HCT116 (cell line): ENCODE measurements around the gene SERPING1. TPM values are rescaled to one million over a fixed set of nuclear protein-coding genes. Genes with fewer than 3 reads are reported as not detected.

ENCODE experiments used
- ATAC-seq: fragments of 200-7000 bp; cut with Tn5 transposase; 2 replicates; pipeline ENCODE4 v1.9.1; 2020; ENCODE audit warnings: mild to moderate bottlenecking, moderate library complexity
- BruUV-seq: library from RNA; stranded (reverse); fragments of 400-500 nt; replicated peaks from 2 replicates; lab custom pipeline; 2021; lab: Mats Ljungman, UMichigan
- CTCF ChIA-PET: fragments of 300-600 bp; sonication (Branson Sonifier 250); formaldehyde crosslinking; loops from one replicate; lab custom pipeline; 2021; ENCODE audit warnings: antibody characterized with exemption; lab: Charles Lee
- POLR2A ChIA-PET: fragments of 300-600, 350-600 bp; sonication (Branson Sonifier 250); formaldehyde crosslinking; loops from one replicate; lab custom pipeline; 2021; ENCODE audit warnings: antibody characterized with exemption; lab: Charles Lee
- RAD21 ChIA-PET, 2 experiments: fragments of 300-600 bp; sonication (Branson Sonifier 250); formaldehyde crosslinking; loops; one replicate each; lab custom pipeline; 2023; ENCODE audit warnings: low total read pairs in 2 of 2; ENCODE audit not compliant: uncharacterized antibody in 2 of 2, unreplicated experiment in 2 of 2, low non-redundant PET in 1 of 2; lab: Charles Lee
- DNase-seq: peaks from one replicate; pipeline ENCODE4 v3.0.0-alpha.2; 2010; ENCODE audit warnings: low read depth, low spot score
- H2AFZ ChIP-seq: fragments of 200-600 bp; shearing (Covaris generic), sonication (generic); 2 replicates; pipeline ENCODE4 v1.6.1; 2017; ENCODE audit warnings: low read depth, mixed run types, mixed read lengths, antibody characterized with exemption, low read length; ENCODE audit not compliant: poor library complexity, severe bottlenecking
- H3K27ac ChIP-seq: 2 replicates; pipeline ENCODE4 v1.5.1; 2012; ENCODE audit warnings: low read depth, low read length
- H3K27me3 ChIP-seq: fragments of 200-600 bp; sonication (generic); 2 replicates; pipeline ENCODE4 v1.6.1; 2016; ENCODE audit warnings: mixed run types, low read length, mixed read lengths; ENCODE audit not compliant: insufficient read depth
- H3K36me3 ChIP-seq, 2 experiments: fragments of 200-500 bp in 1 of 2; fragments of 200-600 bp in 1 of 2; sonication (Bioruptor generic) in 1 of 2; sonication (generic) in 1 of 2; 2 replicates each; pipeline versions ENCODE4 v1.5.1 to v1.6.1; 2014 to 2016; ENCODE audit warnings: low read length in 2 of 2, inconsistent platforms in 1 of 2, mixed read lengths in 1 of 2, mixed run types in 1 of 2; ENCODE audit not compliant: insufficient read depth in 2 of 2, control insufficient read depth in 1 of 2
- H3K4me1 ChIP-seq, 2 experiments: fragments of 200-600 bp in 1 of 2; sonication (generic) in 1 of 2; 2 replicates each; pipeline versions ENCODE4 v1.5.1 to v1.6.1; 2012 to 2017; ENCODE audit warnings: low read length in 2 of 2, inconsistent platforms in 1 of 2, mild to moderate bottlenecking in 1 of 2, mixed read lengths in 1 of 2, mixed run types in 1 of 2, moderate library complexity in 1 of 2; ENCODE audit not compliant: insufficient read depth in 2 of 2, control insufficient read depth in 1 of 2
- H3K4me2 ChIP-seq: fragments of 200-600 bp; sonication (generic); 2 replicates; pipeline ENCODE4 v1.6.1; 2017; ENCODE audit warnings: mixed run types, low read length, mixed read lengths
- H3K4me3 ChIP-seq, 2 experiments: fragments of 200-600 bp in 1 of 2; sonication (generic) in 1 of 2; replicated peaks in 1 of 2; 2 replicates each; pipeline ENCODE4 v1.5.1; 2011 to 2016; ENCODE audit warnings: low read length in 2 of 2, control low read depth in 1 of 2, low read depth in 1 of 2, mild to moderate bottlenecking in 1 of 2, mixed read lengths in 1 of 2, mixed run types in 1 of 2
- H3K79me2 ChIP-seq: fragments of 200-600 bp; sonication (generic); 2 replicates; pipeline ENCODE4 v1.6.1; 2017; ENCODE audit warnings: mild to moderate bottlenecking, mixed run types, low read length, moderate library complexity, mixed read lengths; ENCODE audit not compliant: insufficient read depth
- H3K9ac ChIP-seq: fragments of 200-600 bp; sonication (generic); 2 replicates; pipeline ENCODE4 v1.6.1; 2016; ENCODE audit warnings: low read length, mixed read lengths
- H3K9me2 ChIP-seq: fragments of 200-600 bp; sonication (generic), shearing (Covaris generic); 2 replicates; pipeline ENCODE4 v1.6.1; 2017; ENCODE audit warnings: mixed run types, mild to moderate bottlenecking, moderate library complexity; ENCODE audit not compliant: insufficient read depth
- H3K9me3 ChIP-seq, 2 experiments: fragments of 200-500 bp in 1 of 2; fragments of 200-600 bp in 1 of 2; sonication (Bioruptor generic) in 1 of 2; sonication (generic) in 1 of 2; 2 replicates each; pipeline ENCODE4 v1.6.1; 2014 to 2017; ENCODE audit warnings: low read length in 2 of 2, mixed read lengths in 2 of 2, inconsistent platforms in 1 of 2, low read depth in 1 of 2, mild to moderate bottlenecking in 1 of 2, mixed run types in 1 of 2, moderate library complexity in 1 of 2; ENCODE audit not compliant: control insufficient read depth in 1 of 2, insufficient read depth in 1 of 2
- H4K20me1 ChIP-seq: fragments of 200-600 bp; sonication (generic), shearing (Covaris generic); 2 replicates; pipeline ENCODE4 v1.6.1; 2017; ENCODE audit warnings: mixed run types, mild to moderate bottlenecking, moderate library complexity; ENCODE audit not compliant: insufficient read depth
- CBX3 ChIP-seq: IDR thresholded peaks from 2 replicates; pipeline ENCODE4 v1.6.1; 2012; ENCODE audit warnings: low read depth
- EGR1 ChIP-seq: IDR thresholded peaks from 2 replicates; pipeline ENCODE4 v1.6.1; 2012; ENCODE audit warnings: low read depth
- EZH2phosphoT487 ChIP-seq: fragments of 200-600 bp; IDR thresholded peaks from 2 replicates; pipeline ENCODE4 v1.6.1; 2018; ENCODE audit warnings: antibody characterized with exemption, borderline replicate concordance
- FOSL1 ChIP-seq: IDR thresholded peaks from 2 replicates; pipeline ENCODE4 v1.6.1; 2012; ENCODE audit warnings: low read depth
- JUND ChIP-seq: IDR thresholded peaks from 2 replicates; pipeline ENCODE4 v1.6.1; 2012
- POLR2A ChIP-seq: IDR thresholded peaks from 2 replicates; pipeline ENCODE4 v1.7.0; 2011; ENCODE audit warnings: borderline replicate concordance; ENCODE audit not compliant: insufficient read depth, insufficient read length; ENCODE audit errors: extremely low read depth
- POLR2AphosphoS5 ChIP-seq: IDR thresholded peaks from 2 replicates; pipeline ENCODE4 v1.6.1; 2011; ENCODE audit warnings: mild to moderate bottlenecking, low read depth, low read length, moderate library complexity
- RAD21 ChIP-seq: IDR thresholded peaks from 2 replicates; pipeline ENCODE4 v1.6.1; 2012; ENCODE audit warnings: low read depth, mild to moderate bottlenecking
- SIN3A ChIP-seq: IDR thresholded peaks from 2 replicates; pipeline ENCODE4 v1.6.1; 2012; ENCODE audit warnings: low read depth
- SP1 ChIP-seq: IDR thresholded peaks from 2 replicates; pipeline ENCODE4 v1.6.1; 2012; ENCODE audit warnings: low read depth
- SRF ChIP-seq: IDR thresholded peaks from 2 replicates; pipeline ENCODE4 v1.6.1; 2012; ENCODE audit warnings: low read depth
- TCF7L2 ChIP-seq: IDR thresholded peaks from 2 replicates; pipeline ENCODE4 v1.7.0; 2011; ENCODE audit warnings: borderline replicate concordance, inconsistent platforms; ENCODE audit not compliant: insufficient read depth, insufficient read length; ENCODE audit errors: extremely low read depth
- ZFX ChIP-seq: fragments of 450-650 bp; IDR thresholded peaks from 2 replicates; pipeline ENCODE4 v1.6.1; 2017
- intact Hi-C: fragments of 100-400 bp; cut with micrococcal nuclease; formaldehyde crosslinking; loops from 2 replicates; pipeline ENCODE4 v1.10.0; 2022
- total RNA-seq: library from RNA; stranded (reverse); gene quantifications from one replicate; pipeline ENCODE4 v1.2.1, GENCODE V29; 2021; ENCODE audit not compliant: unreplicated experiment
- TF ChIP-seq, protein P1 (sequence below): IDR thresholded peaks from 2 replicates; pipeline ENCODE4 v1.6.1; 2012; ENCODE audit warnings: low read depth
- TF ChIP-seq, protein P2 (sequence below): IDR thresholded peaks from 2 replicates; pipeline ENCODE4 v1.6.1; 2011; ENCODE audit warnings: mild to moderate bottlenecking, low read length, moderate library complexity; ENCODE audit not compliant: insufficient replicate concordance; ENCODE audit errors: extremely low read depth

The SERPING1 gene
- total RNA-seq, 1 experiment from 2014 or later = 3.4 TPM

DNA sequence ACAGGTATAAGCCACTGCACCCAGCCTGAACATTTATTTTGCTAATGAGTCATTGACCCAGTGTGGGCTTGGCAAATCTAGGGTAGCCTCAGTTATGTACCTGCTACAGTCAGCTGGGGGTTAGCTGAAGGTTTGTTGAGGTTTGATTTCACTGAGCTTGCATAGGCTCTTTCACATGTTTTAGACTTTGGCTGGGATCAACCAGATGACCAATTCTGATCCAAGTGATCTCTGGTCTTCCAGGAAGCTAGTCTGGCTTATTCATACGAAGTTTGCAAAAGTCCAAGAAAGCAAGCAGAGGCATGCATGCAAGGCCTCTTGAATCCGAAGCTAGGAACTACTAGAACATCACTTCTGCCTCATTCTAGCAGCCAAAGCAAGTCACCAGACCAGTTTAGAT is 21.0 kb downstream of the SERPING1 start:
- RAD21 ChIA-PET = no interaction called here
- ATAC-seq (no peak), DNase-seq (no peak)
- Histone ChIP-seq H3K27me3 (no peaks in the 10 kb centered on the region), H3K9me2 (no peaks in the 10 kb centered on the region), H3K27ac (no peak overlapping the region), H3K4me2 (no peak overlapping the region), H2AFZ (no peak overlapping the region), H3K9ac (no peak overlapping the region), H4K20me1 (no peaks in the 10 kb centered on the region), H3K4me3 (no peak overlapping the region), H3K79me2 (no peaks in the 10 kb centered on the region), H3K4me1 (no peaks in the 10 kb centered on the region), H3K9me3 (peaks cover 10 to 14% of the 10 kb centered on the region in 2 experiments; a peak in 3 of 4 replicates), H3K36me3 (no peaks in the 10 kb centered on the region)
- no TSS peak for BruUV-seq
- CTCF ChIA-PET = no interaction called here
- intact Hi-C loops = no loop called here
- TF ChIP-seq SIN3A (no peak), FOSL1 (no peak), CBX3 (no peak), EGR1 (no peak), SP1 (no peak), POLR2A (no peak), JUND (no peak), ZFX (no peak), TCF7L2 (no peak), SRF (no peak), POLR2AphosphoS5 (no peak), EZH2phosphoT487 (no peak), RAD21 (no peak)
- TF ChIP-seq, protein P1, sequence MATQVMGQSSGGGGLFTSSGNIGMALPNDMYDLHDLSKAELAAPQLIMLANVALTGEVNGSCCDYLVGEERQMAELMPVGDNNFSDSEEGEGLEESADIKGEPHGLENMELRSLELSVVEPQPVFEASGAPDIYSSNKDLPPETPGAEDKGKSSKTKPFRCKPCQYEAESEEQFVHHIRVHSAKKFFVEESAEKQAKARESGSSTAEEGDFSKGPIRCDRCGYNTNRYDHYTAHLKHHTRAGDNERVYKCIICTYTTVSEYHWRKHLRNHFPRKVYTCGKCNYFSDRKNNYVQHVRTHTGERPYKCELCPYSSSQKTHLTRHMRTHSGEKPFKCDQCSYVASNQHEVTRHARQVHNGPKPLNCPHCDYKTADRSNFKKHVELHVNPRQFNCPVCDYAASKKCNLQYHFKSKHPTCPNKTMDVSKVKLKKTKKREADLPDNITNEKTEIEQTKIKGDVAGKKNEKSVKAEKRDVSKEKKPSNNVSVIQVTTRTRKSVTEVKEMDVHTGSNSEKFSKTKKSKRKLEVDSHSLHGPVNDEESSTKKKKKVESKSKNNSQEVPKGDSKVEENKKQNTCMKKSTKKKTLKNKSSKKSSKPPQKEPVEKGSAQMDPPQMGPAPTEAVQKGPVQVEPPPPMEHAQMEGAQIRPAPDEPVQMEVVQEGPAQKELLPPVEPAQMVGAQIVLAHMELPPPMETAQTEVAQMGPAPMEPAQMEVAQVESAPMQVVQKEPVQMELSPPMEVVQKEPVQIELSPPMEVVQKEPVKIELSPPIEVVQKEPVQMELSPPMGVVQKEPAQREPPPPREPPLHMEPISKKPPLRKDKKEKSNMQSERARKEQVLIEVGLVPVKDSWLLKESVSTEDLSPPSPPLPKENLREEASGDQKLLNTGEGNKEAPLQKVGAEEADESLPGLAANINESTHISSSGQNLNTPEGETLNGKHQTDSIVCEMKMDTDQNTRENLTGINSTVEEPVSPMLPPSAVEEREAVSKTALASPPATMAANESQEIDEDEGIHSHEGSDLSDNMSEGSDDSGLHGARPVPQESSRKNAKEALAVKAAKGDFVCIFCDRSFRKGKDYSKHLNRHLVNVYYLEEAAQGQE = no peak
- TF ChIP-seq, protein P2, sequence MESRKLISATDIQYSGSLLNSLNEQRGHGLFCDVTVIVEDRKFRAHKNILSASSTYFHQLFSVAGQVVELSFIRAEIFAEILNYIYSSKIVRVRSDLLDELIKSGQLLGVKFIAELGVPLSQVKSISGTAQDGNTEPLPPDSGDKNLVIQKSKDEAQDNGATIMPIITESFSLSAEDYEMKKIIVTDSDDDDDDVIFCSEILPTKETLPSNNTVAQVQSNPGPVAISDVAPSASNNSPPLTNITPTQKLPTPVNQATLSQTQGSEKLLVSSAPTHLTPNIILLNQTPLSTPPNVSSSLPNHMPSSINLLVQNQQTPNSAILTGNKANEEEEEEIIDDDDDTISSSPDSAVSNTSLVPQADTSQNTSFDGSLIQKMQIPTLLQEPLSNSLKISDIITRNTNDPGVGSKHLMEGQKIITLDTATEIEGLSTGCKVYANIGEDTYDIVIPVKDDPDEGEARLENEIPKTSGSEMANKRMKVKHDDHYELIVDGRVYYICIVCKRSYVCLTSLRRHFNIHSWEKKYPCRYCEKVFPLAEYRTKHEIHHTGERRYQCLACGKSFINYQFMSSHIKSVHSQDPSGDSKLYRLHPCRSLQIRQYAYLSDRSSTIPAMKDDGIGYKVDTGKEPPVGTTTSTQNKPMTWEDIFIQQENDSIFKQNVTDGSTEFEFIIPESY = no peak
- POLR2A ChIA-PET = no interaction called here
